IMR-90 (cell line): ENCODE results near the gene EOLA2. TPM values are rescaled to one million over a fixed set of nuclear protein-coding genes. Genes with fewer than 3 reads are reported as not detected.

Source experiments
- ATAC-seq: fragments of 200-7000 bp; cut with Tn5 transposase; 2 replicates; pipeline ENCODE4 v1.9.1; 2020; ENCODE audit warnings: low read depth, mild to moderate bottlenecking, moderate library complexity
- BruUV-seq: library from RNA; stranded (reverse); fragments of 400-500 nt; replicated peaks from 2 replicates; lab custom pipeline; 2021; lab: Mats Ljungman, UMichigan
- CTCF ChIA-PET: fragments of 300-600 bp; formaldehyde crosslinking; extraction: SDS; loops from one replicate; lab custom pipeline; 2021; ENCODE audit warnings: antibody characterized with exemption; lab: Yijun Ruan, JAX
- POLR2A ChIA-PET: fragments of 300-600 bp; sonication (Branson Sonifier 250); formaldehyde crosslinking; loops from one replicate; lab custom pipeline; 2022; ENCODE audit warnings: antibody characterized with exemption; ENCODE audit not compliant: unreplicated experiment; lab: Charles Lee
- DNase-seq: peaks from one replicate; pipeline ENCODE4 v3.0.0; 2013
- H2AFZ ChIP-seq: replicated peaks from 2 replicates; pipeline ENCODE3; 2013; ENCODE audit warnings: low read length, mild to moderate bottlenecking; ENCODE audit not compliant: poor library complexity
- H2AK5ac ChIP-seq: 2 replicates; pipeline ENCODE4 v1.6.1; 2013; ENCODE audit warnings: low read depth, low read length, inconsistent platforms
- H2AK9ac ChIP-seq: replicated peaks from 2 replicates; pipeline ENCODE3; 2013; ENCODE audit warnings: mild to moderate bottlenecking, low read depth, low read length, moderate library complexity; ENCODE audit not compliant: poor library complexity
- H2BK120ac ChIP-seq: 2 replicates; pipeline ENCODE4 v1.6.1; 2013; ENCODE audit warnings: low read depth, low read length, inconsistent platforms
- H2BK15ac ChIP-seq: 3 replicates; pipeline ENCODE4 v1.6.1; 2013; ENCODE audit warnings: low read depth, low read length, inconsistent platforms
- H2BK20ac ChIP-seq: 2 replicates; pipeline ENCODE4 v1.6.1; 2013; ENCODE audit warnings: low read depth, mild to moderate bottlenecking, inconsistent platforms, low read length, moderate library complexity
- H2BK5ac ChIP-seq: 2 replicates; pipeline ENCODE4 v1.6.1; 2013; ENCODE audit warnings: mild to moderate bottlenecking, low read depth, low read length, inconsistent platforms; ENCODE audit not compliant: poor library complexity, severe bottlenecking
- H3K14ac ChIP-seq: replicated peaks from 2 replicates; pipeline ENCODE4 v1.6.1; 2013; ENCODE audit warnings: low read depth, low read length, inconsistent platforms
- H3K18ac ChIP-seq: 2 replicates; pipeline ENCODE4 v1.6.1; 2013; ENCODE audit warnings: low read depth, low read length, control low read depth
- H3K23ac ChIP-seq: 2 replicates; pipeline ENCODE4 v1.6.1; 2013; ENCODE audit warnings: low read depth, low read length, inconsistent platforms
- H3K27ac ChIP-seq: 2 replicates; pipeline ENCODE4 v1.5.1; 2013; ENCODE audit warnings: mild to moderate bottlenecking, control low read depth, low read length; ENCODE audit not compliant: insufficient read depth
- H3K27me3 ChIP-seq: 2 replicates; pipeline ENCODE4 v1.6.1; 2013; ENCODE audit warnings: low read length; ENCODE audit not compliant: control insufficient read depth, insufficient read depth
- H3K36me3 ChIP-seq: 2 replicates; pipeline ENCODE4 v1.6.1; 2013; ENCODE audit warnings: low read length, mixed read lengths; ENCODE audit not compliant: control insufficient read depth, insufficient read depth
- H3K4ac ChIP-seq: 2 replicates; pipeline ENCODE4 v1.6.1; 2013; ENCODE audit warnings: low read depth, low read length, inconsistent platforms
- H3K4me1 ChIP-seq: 2 replicates; pipeline ENCODE4 v1.6.1; 2013; ENCODE audit warnings: low read length, mixed read lengths; ENCODE audit not compliant: control insufficient read depth, insufficient read depth
- H3K4me2 ChIP-seq: 2 replicates; pipeline ENCODE4 v1.6.1; 2013; ENCODE audit warnings: low read depth, mild to moderate bottlenecking, control low read depth, low read length, moderate library complexity
- H3K4me3 ChIP-seq: 2 replicates; pipeline ENCODE4 v1.5.1; 2013; ENCODE audit warnings: low read depth, mild to moderate bottlenecking, control low read depth, low read length, moderate library complexity; ENCODE audit not compliant: insufficient read depth
- H3K56ac ChIP-seq: 2 replicates; pipeline ENCODE4 v1.6.1; 2013; ENCODE audit warnings: low read length, inconsistent platforms; ENCODE audit not compliant: insufficient read depth; ENCODE audit errors: extremely low read depth
- H3K79me1 ChIP-seq, 2 experiments: 2 replicates each; pipeline ENCODE4 v1.6.1; 2013; ENCODE audit warnings: low read length in 2 of 2, inconsistent platforms in 1 of 2, low read depth in 1 of 2
- H3K9ac ChIP-seq: 2 replicates; pipeline ENCODE4 v1.6.1; 2013; ENCODE audit warnings: low read depth, low read length, control low read depth
- H3K9me1 ChIP-seq: 2 replicates; pipeline ENCODE4 v1.6.1; 2013; ENCODE audit warnings: low read length, inconsistent platforms; ENCODE audit not compliant: insufficient read depth
- H3K9me3 ChIP-seq: 2 replicates; pipeline ENCODE4 v1.6.1; 2013; ENCODE audit warnings: low read length; ENCODE audit not compliant: control insufficient read depth, insufficient read depth
- H4K20me1 ChIP-seq: 2 replicates; pipeline ENCODE4 v1.6.1; 2013; ENCODE audit warnings: low read length, inconsistent platforms; ENCODE audit not compliant: insufficient read depth
- H4K5ac ChIP-seq: 2 replicates; pipeline ENCODE4 v1.6.1; 2013; ENCODE audit warnings: mild to moderate bottlenecking, low read depth, low read length, control low read depth
- H4K8ac ChIP-seq, 2 experiments: 2 replicates each; pipeline ENCODE4 v1.6.1; 2013; ENCODE audit warnings: low read depth in 2 of 2, low read length in 2 of 2, control low read depth in 1 of 2, inconsistent platforms in 1 of 2
- H4K91ac ChIP-seq: 2 replicates; pipeline ENCODE4 v1.6.1; 2013; ENCODE audit warnings: low read depth, low read length, inconsistent platforms; ENCODE audit not compliant: insufficient read depth
- CTCF ChIP-seq: conservative IDR thresholded peaks from 2 replicates; pipeline ENCODE4 v1.5.1; 2012; ENCODE audit warnings: mild to moderate bottlenecking, low read depth, low read length, improper control_type of control experiment
- NFE2L2 ChIP-seq: fragments of 150-350 bp; IDR thresholded peaks from 2 replicates; pipeline ENCODE4 v1.6.1; 2016; ENCODE audit warnings: low read depth, mild to moderate bottlenecking, low read length
- RCOR1 ChIP-seq: IDR thresholded peaks from 2 replicates; pipeline ENCODE4 v1.6.1; 2012; ENCODE audit warnings: mild to moderate bottlenecking, low read length, improper control_type of control experiment; ENCODE audit not compliant: insufficient replicate concordance
- USF2 ChIP-seq: fragments of 150-350 bp; IDR thresholded peaks from 2 replicates; pipeline ENCODE4 v1.6.1; 2017; ENCODE audit warnings: mild to moderate bottlenecking, antibody characterized with exemption, low read length, low read depth
- WGBS, 2 experiments: methylation state at CpG; one replicate each; pipeline versions ENCODE4 v1.1.5 to v1.1.7; 2013; ENCODE audit warnings: missing lambda C conversion rate in 2 of 2; ENCODE audit not compliant: insufficient read length in 1 of 2; ENCODE audit errors: extremely low coverage in 2 of 2; 5-methylcytosine and 5-hydroxymethylcytosine counted together
- dilution Hi-C: fragments of 300-500 bp; cut with HindIII; formaldehyde crosslinking; loops from one replicate; pipeline ENCODE4 v1.14.3; 2018; ENCODE audit warnings: low sequenced_read_pairs; ENCODE audit not compliant: unreplicated experiment
- in situ Hi-C: fragments of 300-500 bp; cut with MboI; formaldehyde crosslinking; loops from 3 replicates; pipeline ENCODE4 v1.14.3; 2019; ENCODE audit warnings: low sequenced_read_pairs, inconsistent platforms, mixed read lengths
- intact Hi-C: fragments of 100-400 bp; cut with micrococcal nuclease; formaldehyde crosslinking; loops from 2 replicates; pipeline ENCODE4 v1.10.0; 2022
- polyA plus RNA-seq, 3 experiments: library from polyadenylated mRNA; depleted of rRNA; stranded (reverse); fragments of >200 nt; gene quantifications; 2 replicates each; pipeline ENCODE4 v1.2.3, GENCODE V29; 2012; ENCODE audit warnings: low replicate concordance in 1 of 3
- total RNA-seq: library from RNA; depleted of rRNA; stranded (reverse); fragments of >200 nt; gene quantifications from 2 replicates; pipeline ENCODE4 v1.2.3, GENCODE V29; 2012

EOLA2 gene
- total and polyA plus RNA-seq, 2 of the 4 experiments (the other 2 are of a cell fraction): 23.7 to 46.5 TPM

GRCh38 chrX:149910178-149910695 is 28.1 kb downstream of the EOLA2 start:
- Histone ChIP-seq H4K5ac (no peak overlapping the region), H3K27me3 (no peaks in the 10 kb centered on the region), H3K56ac (no peak overlapping the region), H2BK15ac (no peak overlapping the region), H3K23ac (no peak overlapping the region), H3K27ac (no peak overlapping the region), H3K4me3 (no peak overlapping the region), H3K79me1 (no peaks in the 10 kb centered on the region), H3K4ac (no peak overlapping the region), H3K9me3 (no peaks in the 10 kb centered on the region), H4K8ac (no peak overlapping the region), H2AFZ (no peak overlapping the region), H3K4me2 (no peak overlapping the region), H2BK20ac (no peak overlapping the region), H3K36me3 (no peaks in the 10 kb centered on the region), H3K4me1 (no peaks in the 10 kb centered on the region), H3K9me1 (no peaks in the 10 kb centered on the region; the same call in 1 of the 2 replicates), H2BK5ac (no peak overlapping the region), H3K18ac (no peak overlapping the region), H2BK120ac (no peak overlapping the region), H2AK9ac (no peak overlapping the region), H3K9ac (no peak overlapping the region), H4K91ac (no peak overlapping the region), H2AK5ac (no peak overlapping the region), H3K14ac (no peak overlapping the region), H4K20me1 (no peaks in the 10 kb centered on the region)
- ChIA-PET POLR2A (no interaction called here), CTCF (no interaction called here)
- dilution Hi-C loops: no loop called here
- no TSS peak for BruUV-seq
- DNase-seq (no peak), ATAC-seq (no peak)
- no CpG with 5 or more reads among the region's 9 CpGs for WGBS, 2 experiments
- TF ChIP-seq RCOR1: no peak
- no peak for TF ChIP-seq CTCF
- TF ChIP-seq NFE2L2: no peak
- no peak for TF ChIP-seq USF2
- in situ Hi-C loops: no loop called here
- intact Hi-C loops: no loop called here
